NK-92 (cell line): ENCODE data around the gene YIPF6.
"Not testable (repeated sequence)": the region's sequence is repeated elsewhere in the genome, so short reads cannot be mapped to it uniquely, and the experiment has no call there.

Source experiments
- DNase-seq: peaks from one replicate; lab custom pipeline; 2025; ENCODE audit not compliant: unreplicated experiment; lab: John Stamatoyannopoulos, UW

YIPF6 gene

DNA sequence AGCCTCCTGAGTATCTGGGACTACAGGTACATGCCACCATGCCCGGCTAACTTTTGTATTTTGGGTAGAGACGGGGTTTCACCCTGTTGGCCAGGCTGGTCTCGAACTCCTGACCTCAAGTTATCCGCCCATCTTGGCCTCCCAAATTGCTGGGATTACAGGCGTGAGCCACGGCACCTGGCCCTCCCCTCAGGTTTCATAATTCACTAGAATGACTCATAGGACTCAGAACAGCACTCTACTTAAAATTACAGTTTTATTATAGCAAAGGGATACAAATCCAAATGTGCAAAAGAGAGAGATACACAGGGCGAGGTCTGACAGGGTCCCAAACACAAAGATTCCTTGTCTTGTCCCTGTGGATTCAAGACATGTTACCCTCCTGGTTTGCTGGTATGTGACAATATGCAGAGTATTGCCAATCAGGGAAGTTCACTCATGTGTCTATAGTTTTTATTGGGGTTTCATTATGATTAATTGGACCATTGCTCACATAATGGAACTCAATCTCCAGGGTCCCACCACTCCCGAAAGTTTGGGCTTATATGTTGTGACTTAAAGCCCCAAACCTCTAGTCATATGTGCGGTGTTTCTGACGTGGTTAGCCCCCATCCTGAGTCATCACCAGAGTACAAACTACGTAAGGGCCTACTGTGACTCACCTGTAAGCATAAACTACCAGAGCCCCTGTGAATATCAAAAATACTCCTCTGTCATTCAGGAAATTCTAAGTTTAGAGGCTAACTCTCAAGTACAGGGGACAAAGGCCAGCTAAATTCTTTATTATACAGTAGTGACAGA is 5.2 kb downstream of the YIPF6 start:
- no peak for DNase-seq

GRCh38 chrX:68506649-68507048 is 7.8 kb downstream of the YIPF6 start:
- DNase-seq, result no peak

- DNase-seq, result no peak
Observed at GRCh38 chrX:68508799-68509198, 9.9 kb downstream of the YIPF6 start.

DNA sequence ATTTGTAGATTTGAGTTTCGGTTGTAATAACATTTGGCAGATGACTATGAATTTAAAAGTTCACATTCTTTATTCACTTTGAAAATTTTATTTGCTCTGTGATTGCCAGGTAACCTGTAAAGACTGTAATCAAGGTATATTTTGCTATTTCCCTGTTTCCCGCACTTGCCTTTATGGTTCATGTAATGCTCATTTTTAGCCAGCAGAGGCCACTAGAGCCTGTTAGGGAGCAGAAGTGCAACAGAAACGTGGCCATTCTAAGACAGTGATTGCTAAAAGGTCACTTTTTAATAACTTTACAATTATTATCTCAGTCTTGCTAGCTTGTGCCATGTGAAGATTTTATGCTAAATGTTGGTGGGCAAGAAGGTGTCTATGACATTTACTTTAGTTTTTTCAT is 12.4 kb downstream of the YIPF6 start:
- no peak for DNase-seq

DNA sequence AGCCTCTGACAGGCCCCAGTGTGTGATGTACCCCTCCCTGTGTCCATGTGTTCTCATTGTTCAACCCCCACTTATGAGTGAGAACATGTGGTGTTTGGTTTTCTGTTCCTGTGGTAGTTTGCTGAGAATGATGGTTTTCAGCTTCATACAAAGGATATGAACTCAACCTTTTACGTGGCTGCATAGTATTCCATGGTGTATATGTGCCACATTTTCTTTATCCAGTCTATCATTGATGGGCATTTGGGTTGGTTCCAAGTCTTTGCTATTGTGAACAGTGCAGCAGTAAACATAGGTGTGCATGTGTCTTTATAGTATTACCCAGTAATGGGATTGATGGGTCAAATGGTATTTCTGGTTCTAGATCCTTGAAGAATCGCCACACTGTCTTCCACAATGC is 25.8 kb downstream of the YIPF6 start:
- not testable (repeated sequence) for DNase-seq

GRCh38 chrX:68532831-68533533 is 34.1 kb downstream of the YIPF6 start:
- no peak for DNase-seq

DNA sequence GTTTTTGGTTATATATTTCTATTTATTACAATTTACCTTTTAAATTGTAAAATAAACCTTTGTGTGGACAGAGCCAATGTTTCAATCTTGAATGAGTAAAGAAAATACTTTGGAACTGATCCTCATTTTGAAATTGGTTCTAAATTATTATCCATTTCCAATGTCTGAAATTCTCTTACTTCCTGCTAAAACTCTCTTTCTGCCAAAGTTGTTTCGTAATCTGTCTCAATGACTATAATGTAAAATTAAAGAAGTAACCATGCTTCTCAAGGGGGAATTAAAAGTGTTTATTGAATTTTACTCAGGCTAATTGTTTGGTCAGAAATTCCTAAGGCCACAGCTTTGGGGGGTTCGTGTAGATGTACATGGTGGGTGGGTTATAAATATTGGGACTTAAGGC is 34.8 kb downstream of the YIPF6 start:
- no peak for DNase-seq

- no peak for DNase-seq
Observed at GRCh38 chrX:68534691-68535090, 35.8 kb downstream of the YIPF6 start.

DNA sequence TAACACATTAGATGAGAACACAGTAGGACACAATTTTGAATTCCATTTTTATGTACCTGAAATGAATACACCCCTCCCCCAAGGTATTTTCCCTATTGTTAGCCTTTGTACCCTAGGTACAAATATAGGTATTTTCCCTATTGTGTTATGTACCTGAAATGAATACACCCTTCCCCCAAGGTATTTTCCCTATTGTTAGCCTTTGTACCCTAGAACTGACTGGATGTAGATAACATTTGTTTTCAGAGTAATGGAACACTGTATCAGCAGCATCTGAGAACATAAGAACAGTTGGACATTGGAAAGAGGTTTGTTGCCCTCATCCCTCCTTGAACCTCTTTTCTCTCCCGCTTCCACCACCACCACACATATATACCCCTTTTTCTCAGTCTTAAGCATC is 37.6 kb downstream of the YIPF6 start:
- DNase-seq, result no peak

DNA sequence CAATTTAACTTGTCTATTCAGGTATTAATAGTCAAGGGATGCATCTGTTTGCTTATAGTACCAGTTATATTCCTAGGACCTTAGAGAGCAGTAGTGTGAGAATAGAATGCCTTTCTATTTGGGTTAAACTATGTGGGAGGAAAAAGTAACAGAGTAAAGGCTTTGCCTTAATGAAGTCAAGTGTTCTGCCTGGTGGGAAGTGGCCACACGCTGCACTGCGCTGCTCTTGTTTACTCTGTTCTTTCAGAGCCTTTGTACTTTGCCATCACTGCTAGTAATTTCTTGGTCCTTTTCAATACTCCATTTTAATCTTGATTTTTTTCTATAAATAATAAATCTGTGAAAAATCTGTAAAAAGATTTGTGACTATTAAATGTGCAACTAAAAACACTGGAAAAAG is 38.0 kb downstream of the YIPF6 start:
- DNase-seq, result no peak

GRCh38 chrX:68550193-68550592 is 51.3 kb downstream of the YIPF6 start:
- no peak for DNase-seq

DNA sequence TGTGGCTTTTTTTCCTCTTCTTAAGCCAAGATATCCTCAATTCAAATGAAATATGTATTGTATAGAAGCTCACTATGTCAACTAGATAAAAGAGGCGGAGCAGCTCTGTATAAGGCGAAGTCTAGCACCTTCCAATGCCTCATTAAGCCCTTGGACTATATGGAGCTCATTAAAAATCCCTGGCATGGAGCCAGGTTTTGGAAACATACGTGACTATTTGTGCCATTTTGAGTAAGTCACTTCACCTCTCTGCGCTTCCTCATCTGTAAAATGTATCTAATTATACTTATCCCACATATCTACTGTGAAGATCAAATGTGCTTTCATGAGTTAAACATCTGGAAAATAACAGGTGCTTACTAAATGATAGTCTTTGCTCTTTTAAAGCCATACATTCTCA is 57.2 kb downstream of the YIPF6 start:
- no peak for DNase-seq

DNA sequence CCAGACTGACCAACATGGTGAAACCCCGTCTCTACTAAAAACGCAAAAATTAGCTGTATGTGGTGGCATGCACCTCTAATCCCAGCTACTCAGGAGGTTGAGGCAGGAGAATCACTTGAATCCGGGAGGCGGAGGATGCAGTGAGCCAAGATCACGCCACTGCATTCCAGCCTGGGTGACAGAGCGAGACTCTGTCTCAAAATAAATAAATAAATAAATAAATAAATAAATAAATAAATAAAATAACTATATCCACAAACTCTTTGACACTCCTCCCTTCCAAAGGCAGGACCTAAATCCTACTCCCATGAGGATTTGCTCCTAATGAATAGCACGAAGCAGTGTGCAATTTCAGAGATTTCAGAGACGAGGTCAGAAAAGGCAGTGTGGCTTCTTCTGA is 58.3 kb downstream of the YIPF6 start:
- DNase-seq, result not testable (repeated sequence)

GRCh38 chrX:68559905-68560304 is 61.1 kb downstream of the YIPF6 start:
- not testable (repeated sequence) for DNase-seq

DNA sequence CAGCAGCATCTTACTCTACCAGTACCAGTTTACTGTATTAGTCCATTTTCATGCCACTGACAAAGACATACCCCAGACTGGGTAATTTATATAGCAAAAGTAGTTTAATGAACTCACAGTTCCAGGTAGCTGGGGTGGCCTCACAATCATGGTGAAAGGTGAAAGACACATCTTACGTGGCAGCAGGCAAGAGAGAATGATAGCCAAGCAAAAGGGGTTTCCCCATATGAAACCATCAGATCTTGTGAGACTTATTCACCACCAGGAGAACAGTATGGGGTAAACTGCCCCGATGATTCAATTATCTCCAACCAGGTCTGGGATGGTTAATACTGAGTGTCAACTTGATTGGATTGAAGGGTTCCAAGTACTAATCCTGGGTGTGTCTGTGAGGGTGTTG is 69.3 kb downstream of the YIPF6 start:
- no peak for DNase-seq

DNA sequence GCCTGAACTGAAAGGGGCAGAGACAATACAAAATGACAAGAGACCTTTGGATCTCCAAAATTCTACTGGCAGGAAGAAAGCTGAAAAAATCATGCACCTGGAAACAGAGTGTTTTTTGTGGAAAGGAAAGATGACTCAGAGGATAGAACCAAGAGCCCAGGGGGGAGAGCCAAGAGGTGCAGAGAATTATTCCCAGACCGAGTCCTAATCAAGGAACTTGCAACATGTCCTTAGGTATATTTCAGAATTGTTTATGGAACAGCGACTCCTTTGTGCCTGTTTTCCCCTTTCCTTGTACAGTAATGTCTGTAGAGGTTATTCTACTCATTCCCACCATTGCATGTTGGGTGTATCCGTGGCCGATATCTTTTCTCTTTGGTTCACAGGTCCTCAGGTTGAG is 71.7 kb downstream of the YIPF6 start:
- DNase-seq, result no peak

GRCh38 chrX:68571292-68571609 is 72.4 kb downstream of the YIPF6 start:
- DNase-seq, result no peak

DNA sequence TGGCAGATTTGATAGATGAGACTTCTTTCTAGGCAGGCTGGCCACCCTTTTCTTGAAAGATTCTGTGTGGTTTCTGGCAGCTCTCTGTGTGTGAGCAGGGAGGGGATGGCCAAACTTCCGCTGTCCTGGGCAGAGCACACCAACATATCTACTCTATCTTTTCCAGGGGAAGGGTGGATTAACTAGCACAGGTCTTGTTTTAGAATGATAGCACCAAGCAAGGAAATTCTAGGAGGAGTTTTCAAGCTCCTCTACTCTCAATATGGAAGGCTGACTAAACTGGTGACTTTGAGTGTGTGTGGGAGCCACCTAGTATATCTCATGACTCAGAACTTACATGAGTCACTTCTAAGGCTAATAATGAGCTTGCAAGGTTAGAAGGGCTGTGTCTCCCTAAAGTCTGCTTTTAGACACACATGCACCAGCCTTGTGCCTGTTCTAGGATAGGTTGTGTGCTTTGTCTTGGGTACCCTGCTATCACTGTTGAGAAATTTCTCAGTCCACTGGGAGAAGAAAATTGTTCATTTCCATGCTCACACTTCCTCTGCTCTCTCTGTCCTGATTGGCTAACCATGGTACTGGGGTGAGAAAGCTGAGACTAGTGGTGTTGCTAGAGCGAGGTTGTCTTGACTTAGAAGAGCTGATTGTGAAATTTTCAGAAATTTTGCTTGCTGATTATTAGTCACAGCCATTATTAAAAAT is 72.9 kb downstream of the YIPF6 start:
- DNase-seq, result no peak

DNA sequence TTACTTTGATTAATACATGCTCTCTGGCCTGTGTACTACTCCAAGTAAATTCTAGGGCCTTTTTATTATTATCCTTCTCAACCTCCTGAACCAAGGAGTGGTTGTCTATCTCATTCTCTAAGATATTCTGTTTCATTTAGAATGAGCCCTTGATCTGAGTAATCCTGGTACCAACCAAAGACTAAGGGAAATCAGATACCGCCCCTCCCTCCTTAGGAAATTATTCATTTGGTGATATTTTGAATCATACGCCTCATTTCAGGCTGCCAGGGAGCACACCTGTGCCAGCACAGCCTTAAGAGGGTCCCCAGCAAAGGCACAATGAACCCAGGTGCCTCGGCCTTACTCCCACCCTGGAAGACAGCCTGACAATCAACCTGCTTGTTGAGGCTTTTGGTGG is 75.4 kb downstream of the YIPF6 start:
- no peak for DNase-seq

- DNase-seq, result no peak
Observed at GRCh38 chrX:68579810-68580209, 81.0 kb downstream of the YIPF6 start.

DNA sequence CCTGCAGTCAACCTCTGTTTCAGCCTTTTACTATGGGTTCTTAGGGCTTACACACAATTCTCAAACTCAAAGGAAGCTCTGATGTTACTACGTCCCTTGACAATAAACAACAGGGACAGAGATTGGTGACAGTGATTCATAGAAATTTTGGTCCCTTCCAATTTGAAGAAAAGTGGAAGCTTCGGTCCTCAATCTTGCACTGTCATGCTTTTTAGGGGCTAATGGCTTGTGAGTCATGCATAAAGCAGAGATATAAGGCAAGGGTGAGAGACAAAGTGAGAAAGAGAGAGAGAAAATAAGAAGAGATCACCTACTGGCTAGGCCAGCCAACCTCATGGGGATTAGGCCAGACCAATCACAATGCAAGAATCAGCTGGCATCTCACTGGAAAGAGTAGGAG is 85.4 kb downstream of the YIPF6 start:
- DNase-seq, result no peak
